Measurements from ENCODE around the gene KY.

DNA sequence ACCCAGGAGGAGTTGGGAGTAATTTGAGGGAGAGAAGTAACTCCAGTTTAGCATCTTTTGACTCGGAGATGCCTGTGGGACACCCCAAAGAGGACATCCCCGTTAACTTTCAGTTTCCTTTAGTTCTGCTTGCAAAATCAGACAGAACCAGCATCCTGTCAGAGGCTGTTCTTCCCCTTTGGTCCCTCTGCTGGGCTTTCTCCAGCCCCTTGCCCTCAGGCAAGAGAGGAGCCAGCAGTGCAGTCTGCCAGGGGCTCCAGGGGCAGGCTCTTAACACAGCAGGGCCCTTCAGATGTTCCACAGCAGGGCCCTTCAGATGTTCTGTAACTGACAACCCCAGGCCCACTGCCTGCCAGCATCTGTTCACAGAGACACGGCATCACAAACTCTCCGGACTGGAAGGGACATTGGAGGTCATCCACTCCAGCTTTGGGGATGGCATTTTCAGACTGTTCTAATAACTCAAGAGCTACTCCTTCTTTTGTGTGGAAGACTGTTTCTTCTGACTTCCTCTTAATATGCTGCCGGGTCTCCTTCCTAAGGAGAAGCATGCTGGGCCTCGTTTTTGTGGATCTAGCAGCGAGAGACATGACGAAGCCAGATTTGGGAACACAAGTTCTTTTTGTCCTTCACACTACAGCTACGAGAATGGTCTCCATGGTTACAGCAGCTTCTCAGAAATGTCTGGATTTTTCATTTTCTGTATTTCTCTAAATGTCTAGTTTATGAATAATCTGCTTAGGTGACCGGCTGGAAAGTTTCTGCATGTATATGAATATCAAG, 51.9 kb downstream of the KY start:
- TF ChIP-seq POLR2AphosphoS5 (IDR thresholded peaks at IDR 0.05): no peak
- TF ChIP-seq CTCF (IDR thresholded peaks at IDR 0.05; ENCODE audit: poor library complexity, severe bottlenecking): no peak
- TF ChIP-seq TAF1 (IDR thresholded peaks at IDR 0.05; ENCODE audit: low read depth): no peak
